HG03196 (cell line): Measurements from ENCODE around the gene LMF1.

ENCODE experiments used
- ATAC-seq: cut with Tn5 transposase; IDR thresholded peaks from one replicate; pipeline ENCODE4 v1.9.1; 2021; ENCODE audit not compliant: unreplicated experiment

The LMF1 gene

DNA sequence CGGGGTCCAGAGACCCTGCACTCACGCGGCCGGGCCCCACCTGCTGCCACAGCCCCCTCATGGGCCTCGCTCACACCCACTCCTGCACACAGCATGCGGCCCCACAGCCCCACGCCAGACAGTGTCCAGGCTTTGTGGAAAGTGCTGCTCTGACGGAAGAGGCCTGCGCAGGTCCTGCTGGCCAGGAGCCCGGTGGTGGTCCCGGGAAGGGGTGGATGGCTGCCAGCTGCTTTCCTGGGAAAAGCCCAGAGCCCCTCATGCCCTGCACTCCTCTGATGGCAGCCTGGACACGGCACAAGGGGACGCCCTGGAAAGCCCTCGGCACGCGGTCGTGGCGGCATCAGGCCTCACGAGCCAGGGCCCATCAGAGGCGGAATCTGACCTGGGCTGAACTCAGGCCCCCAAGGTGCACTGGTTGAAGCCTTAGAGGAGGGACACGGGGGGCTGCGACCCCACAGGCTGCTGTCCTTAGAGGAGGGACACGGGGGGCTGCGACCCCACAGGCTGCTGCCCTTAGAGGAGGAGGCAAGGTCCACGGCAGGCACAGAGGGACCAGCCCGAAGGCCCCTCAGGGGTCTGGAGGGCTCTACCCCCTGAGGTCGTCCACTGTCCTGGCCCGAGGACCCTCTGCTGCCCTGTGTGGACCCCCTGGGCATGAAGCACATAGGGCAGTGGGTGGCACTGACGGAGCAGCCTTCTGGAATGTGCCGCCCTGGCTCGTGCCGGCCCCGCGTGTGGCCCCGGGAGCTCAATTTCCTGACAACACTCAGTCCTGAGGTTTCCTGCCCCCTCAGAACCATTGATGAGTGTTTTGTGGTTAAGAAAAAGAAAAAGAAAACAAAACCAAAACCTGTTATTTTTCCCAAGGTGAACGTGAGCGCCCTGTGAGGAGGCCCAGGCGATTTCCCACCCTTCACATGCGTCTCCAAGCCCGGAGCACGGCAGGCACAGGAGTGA lies 32.9 kb upstream of the LMF1 start:
- no peak for ATAC-seq

- no peak for ATAC-seq
Measured at GRCh38 chr16:1002399-1003166, 31.8 kb upstream of the LMF1 start.

DNA sequence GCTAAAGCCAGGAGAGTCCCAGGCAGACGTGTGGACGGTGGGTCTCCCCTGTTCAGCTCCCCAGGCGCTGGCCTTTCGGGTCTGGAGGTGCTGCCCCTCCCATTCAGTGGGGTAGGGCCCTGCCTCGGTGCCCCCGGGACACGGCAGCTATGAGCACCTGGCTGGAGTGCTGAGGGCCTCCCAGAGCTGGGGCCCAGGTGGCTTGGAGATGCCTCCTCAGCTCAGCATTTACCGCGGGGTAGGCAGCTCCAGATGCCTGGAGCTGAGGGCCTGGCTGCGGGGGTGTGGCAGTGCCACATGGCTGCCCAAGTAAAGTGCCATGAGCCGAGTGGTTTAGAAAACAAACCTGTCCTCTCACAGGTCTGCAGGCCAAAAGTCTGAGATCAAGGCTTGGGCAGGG lies 30.3 kb upstream of the LMF1 start:
- ATAC-seq: no peak

GRCh38 chr16:1000608-1001007 lies 29.8 kb upstream of the LMF1 start:
- ATAC-seq: no peak

GRCh38 chr16:999677-1000076 lies 28.9 kb upstream of the LMF1 start:
- no peak for ATAC-seq

DNA sequence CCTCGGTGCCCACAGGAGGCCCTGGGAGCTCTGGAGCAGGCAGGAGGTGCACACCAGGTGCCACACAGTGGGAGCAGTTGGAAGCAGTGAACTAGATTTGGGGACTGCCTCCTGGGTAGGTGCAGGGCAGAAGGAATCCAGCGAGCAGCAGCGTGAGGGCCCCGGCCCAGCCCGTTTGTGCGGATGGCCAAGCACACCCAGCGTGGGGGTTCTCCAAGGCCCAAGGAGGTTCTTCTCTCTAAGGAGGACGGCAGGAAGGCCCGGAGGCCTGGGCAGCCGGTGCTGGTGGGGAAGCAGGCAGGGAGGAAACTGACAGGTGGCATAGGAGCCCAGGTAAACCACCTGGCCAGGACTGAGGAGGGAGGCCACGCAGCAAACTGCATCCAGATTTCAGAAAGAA lies 27.8 kb upstream of the LMF1 start:
- ATAC-seq: no peak

DNA sequence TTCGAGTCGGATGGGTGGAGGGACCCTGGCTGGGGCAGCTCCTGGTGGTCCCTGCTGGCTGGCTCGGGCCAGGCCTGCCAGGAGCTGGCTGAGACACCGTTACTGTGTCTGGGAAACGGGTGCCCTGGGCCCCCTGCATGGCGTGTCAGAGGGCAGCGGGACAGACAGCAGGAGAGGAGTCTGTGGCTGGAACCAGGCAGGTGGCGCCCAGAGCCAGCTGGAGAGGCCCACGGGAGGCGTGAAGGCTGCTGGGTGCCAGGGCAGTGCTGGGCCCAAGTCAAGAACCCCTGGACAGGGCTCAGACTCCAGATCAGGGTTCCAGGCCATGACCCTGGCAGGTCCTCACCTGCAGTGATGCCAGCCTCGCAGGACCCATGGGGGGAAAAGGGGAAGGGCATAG lies 27.4 kb upstream of the LMF1 start:
- ATAC-seq: no peak

DNA sequence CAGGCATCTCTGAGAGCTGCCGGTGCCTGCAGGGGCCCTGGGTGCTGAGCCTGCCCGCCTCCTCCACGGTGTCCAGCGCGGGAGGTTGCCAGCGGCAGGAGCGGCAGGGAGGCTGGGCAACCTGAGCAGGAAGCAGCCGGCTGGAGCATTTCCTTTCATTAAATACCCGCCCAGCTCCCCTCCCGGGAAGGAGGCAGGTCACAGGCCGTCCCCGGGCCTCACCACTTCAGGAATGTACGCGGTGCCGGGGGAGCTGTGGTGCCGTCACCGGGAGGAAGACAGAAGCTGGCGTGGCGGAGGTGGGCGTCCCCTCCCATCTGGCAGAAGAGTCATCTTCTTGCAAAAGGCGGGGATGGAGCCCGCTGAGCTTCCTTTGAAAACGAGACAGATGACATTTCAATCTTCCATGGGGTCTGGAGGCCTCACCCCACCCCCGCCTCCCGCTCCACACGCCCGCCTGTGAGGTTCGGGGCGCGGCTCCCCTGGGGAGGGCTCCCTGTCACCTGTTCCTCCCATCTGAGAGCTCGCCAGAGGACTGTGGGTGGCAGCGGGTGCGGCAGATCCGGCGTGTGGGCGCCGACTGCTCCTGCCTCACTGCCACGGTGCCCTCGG lies 26.8 kb upstream of the LMF1 start:
- ATAC-seq: no peak

DNA sequence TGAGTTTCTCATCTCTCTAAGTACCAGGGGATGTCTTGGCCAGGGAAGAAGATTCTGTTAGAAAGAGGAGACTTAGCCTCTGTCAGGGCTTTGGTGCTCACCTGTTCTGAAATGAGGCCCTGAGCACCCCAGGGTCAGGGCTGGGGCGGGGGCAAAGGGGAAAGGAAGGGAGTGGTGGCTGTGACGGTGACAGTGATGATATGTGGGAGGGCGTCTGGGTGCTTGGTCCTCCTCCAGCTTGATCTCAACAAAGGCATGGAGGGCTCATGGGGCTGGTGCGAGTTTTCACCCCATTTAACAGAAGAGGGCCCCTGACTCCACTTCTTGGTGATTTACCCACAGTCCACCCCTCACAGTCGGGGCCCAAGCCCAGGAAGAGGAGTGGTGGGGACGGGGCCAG lies 25.9 kb upstream of the LMF1 start:
- no peak for ATAC-seq

- no peak for ATAC-seq
Measured at GRCh38 chr16:995783-996182, 25.0 kb upstream of the LMF1 start.

- no peak for ATAC-seq
Measured at GRCh38 chr16:995087-995486, 24.3 kb upstream of the LMF1 start.

GRCh38 chr16:993731-994130 lies 22.9 kb upstream of the LMF1 start:
- no peak for ATAC-seq

DNA sequence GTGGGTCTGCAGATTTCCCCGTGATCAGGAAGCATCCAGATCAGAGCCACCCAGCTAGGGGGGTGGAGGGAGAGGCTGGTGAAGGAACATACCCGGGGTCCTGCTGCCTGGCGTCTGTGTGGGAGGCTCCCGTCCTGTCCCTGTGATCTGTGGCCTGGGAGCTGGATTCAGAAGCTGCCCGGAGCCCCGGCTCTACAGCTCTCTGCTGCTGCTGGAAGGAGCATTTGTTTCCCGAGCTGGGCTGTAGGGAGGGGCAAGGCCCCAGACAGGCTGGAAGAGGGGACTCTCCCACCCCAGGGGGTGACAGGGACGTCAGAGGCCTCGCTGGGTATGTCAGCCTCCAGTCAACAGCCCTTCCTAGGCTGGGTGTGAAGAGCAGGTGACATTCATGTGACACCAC lies 21.0 kb upstream of the LMF1 start:
- no peak for ATAC-seq

GRCh38 chr16:991345-991744 lies 20.6 kb upstream of the LMF1 start:
- no peak for ATAC-seq

DNA sequence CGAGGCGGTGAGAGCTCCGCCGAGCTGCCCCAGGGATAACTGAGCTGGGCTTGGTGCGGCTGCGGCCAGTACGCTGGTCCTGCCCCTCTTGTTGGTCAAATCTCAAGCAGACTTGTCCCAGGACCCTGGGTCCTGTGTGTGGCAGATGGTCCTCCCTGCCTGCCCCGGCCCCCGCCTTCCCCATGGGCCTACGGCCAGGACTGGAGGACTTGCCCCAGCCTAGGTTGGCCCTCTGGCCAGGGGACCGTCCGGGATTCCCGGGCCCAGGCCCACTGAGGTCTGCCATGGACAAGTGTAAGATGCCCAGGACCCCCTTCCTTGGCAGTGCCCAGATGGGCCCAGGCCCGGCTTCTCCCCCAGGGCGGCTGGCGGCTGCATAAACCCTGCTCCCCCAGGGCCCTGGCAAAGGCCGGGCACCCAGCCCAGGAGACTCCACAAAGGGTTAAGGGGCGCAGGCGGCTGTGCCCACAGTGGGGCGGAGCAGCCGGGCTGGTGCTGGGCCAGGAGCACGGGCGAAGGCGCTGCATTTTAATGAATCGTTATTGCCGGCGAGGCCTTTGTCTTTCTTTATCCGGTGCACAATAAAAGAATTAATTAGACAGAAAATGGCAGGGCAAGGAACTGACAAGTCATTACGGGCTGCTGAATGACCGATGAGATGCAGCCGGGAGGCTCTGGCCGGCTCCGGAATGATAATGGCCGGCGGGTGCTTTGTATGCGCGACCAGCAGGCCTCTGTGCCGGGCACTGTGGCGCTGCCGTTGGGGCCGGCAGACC lies 19.9 kb upstream of the LMF1 start:
- no peak for ATAC-seq

- ATAC-seq: no peak
Measured at GRCh38 chr16:989354-989814, 18.6 kb upstream of the LMF1 start.

DNA sequence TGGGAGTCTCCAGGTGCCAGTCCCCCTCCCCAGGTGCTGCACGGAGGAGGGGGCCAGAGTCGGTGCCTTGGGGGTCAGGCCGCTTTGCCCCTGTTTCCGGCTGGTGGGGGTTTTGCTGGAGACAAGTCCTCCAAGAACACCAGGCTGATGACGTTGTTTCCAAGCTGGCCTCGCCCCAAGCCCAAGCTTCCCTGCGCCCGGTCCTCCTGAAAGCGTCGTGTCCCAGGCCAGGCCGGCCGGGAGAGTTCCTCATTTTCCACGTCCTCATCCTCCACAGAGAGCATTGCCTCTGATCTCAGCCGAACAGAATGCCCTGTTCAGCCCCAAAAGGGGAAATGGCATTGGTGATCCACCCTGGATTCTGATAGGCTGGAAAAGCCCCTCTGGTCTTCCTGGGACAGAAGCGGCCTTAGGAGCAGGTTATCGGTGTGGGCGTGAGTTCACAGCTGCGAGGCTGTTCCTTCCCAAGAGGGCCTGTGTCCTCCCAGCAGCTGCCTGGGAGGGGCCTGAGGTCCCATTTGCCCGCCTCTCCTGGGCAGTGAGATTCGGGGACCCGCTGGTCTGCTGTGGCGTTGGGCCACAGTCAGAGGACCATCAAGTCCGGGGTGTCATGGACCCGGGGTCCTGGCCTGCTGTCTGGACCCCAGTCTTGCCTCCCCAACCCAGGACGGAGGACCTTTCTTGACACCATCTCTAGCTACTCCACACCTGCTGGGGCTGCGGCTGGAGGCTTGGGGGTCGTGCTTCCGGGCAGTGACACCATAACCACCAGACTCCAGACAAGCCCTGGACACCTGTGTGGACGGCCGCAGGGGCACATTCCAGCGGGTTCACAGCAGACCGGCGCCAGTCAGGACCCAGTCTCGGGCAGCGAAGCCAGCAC lies 17.9 kb upstream of the LMF1 start:
- ATAC-seq: no peak

- ATAC-seq: no peak
Measured at GRCh38 chr16:987906-988305, 17.1 kb upstream of the LMF1 start.

DNA sequence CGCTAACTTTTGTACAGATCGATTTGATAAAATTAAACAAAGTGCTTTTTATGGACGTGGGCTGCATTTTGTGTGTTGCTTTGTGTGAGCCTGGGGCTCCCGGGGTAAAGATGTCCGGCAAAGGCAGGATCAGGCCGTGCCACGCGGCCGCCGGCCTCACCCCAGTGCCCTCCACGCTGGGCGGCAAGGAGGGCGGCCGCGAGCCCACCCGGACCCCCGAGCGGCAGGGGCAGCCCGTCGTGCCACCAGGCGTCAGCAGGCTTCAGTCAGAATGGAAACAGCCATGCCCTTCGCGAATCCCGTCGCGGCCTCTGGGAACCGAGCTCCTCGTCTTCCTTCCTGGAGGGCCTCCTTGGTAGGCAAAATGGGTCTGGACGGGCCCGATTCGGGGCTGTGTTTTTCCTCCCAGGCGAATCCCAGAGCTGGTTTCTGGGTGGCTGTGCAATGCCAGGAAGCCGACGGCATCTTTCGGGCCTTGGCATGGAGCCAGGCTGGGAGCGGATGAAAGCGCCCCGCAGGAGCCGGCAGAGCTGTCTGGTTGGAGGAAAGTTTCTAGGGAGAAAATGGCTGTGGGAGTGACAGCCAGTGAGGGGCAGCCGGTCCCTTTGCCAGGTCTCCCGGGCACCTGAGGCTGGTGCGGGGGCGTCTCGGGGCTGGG lies 16.3 kb upstream of the LMF1 start:
- no peak for ATAC-seq
